COR-L47 (cell line): Measurements from ENCODE around the gene HPCAL1.
A peak's percentile ranks its signal among the peaks of the same experiment; 100 is the strongest.

Source experiments
- DNase-seq: peaks from one replicate; lab custom pipeline; 2025; lab: John Stamatoyannopoulos, UW

Gene HPCAL1

DNA sequence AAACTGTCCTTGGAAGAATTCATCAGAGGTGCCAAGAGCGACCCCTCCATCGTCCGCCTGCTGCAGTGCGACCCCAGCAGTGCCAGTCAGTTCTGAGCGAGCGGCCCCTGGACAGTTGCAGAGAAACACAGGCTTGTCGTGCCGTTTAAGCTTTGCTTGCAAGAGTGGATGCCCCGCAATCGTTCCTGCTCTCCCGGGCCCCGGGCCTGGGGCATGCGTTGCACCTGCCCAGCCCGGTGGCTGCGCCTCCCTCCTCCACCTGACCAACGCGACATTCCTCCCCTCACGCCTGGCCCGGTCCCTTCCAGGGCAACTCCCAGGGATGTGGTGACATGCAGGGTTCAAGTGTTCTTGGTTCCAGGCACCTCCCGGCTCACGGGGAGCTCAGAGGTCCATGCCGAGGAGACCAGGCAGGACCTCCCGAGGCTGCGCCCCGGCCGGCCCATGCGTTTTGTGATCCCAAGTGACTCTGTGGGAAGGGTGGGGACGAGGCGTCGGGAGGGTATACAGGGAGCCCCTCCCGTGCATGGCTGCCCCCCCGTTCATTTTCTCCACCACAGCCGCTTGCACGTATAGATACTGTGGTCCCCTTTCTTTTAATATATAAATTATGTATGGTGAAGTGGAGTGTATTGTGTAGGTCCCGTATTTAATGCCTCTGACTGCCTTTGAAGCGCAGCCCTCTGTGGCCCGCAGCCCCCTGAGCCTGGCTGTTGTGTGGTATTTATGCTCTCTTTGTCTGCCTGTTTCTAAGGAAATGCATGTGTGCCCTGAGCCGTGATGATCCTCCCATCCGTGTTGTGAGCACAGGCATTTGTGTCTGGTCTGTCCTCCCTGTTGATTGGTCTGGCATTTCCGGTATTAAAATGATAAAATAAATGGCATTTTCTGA lies 124.3 kb downstream of the HPCAL1 start:
- DNase-seq: no peak

GRCh38 chr2:10427618-10427949 lies 124.9 kb downstream of the HPCAL1 start:
- no peak for DNase-seq

GRCh38 chr2:10428355-10428754 lies 125.7 kb downstream of the HPCAL1 start:
- DNase-seq: no peak

DNA sequence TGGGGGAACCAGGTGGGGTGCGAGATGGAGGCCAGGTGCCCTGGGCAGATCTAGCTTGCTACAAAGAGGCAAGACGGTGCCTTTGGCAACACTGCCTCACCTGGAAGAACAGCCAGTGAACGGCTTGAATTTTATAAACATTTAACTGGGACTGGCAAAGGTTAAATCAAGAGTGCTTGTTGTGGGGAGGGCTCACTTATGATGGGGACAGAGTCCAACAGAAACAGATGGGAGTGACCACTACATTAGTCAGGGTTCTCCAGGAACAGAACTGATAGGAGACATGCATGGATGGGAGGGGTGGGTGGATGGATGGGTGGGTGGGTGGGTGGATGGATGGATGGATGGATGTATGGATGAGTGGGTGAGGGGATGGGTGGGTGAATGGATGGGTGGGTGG lies 126.2 kb downstream of the HPCAL1 start:
- DNase-seq: no peak

DNA sequence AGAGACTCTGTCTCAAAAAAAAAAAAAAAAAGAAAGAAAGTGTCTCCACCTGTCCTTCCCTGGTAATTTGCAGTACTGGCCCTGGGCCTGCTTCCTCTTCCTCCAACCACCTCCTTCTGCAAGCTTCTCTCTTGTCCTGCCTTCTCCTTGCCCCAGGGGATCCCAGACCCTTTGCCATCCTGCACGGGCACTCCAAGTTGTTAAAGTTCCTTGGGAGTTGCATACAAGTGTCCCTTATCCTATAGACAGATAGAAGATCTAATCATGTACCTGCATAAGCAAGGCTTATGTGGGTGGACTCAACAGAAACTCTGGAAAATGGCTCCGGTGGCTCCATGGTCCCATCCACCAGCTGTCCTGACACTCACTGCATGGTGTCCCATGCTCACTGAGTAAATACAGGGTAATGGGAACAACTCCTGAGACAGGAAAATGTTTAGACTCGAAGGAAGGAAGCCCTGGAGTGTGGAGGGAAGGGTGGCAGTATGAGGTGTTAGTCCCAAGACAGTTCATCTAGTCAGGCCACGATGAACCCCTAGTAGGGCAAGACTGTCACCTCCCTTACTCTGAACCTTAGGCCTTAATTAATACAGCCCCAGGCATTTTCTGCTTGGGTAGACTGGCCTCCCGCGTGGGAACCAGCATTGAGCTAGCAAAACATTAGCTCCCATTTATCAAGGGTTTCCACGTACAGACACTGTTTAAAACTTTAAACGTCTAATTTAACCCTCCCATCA lies 128.3 kb downstream of the HPCAL1 start:
- no peak for DNase-seq

DNA sequence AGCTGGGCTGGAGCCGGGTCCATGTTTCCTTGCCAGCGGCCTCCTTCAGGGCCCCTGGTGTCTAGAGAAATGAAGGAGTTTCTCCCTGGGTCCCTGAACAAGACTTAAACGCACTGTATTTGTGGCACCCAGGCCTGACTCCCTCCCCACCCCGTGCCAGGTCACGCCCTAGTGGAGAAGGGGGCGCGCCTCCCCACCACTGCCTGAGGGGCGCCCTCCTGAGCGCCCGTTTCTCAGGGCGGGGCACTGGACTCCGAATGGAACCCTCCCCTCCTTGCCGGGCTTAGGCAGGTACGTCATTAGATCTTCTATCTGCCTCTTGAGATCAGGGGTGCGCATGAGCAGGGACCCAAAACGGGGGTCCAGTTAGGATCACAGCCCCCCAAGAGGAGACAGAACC lies 129.1 kb downstream of the HPCAL1 start:
- no peak for DNase-seq

GRCh38 chr2:10432311-10433181 lies 129.8 kb downstream of the HPCAL1 start:
- no peak for DNase-seq

DNA sequence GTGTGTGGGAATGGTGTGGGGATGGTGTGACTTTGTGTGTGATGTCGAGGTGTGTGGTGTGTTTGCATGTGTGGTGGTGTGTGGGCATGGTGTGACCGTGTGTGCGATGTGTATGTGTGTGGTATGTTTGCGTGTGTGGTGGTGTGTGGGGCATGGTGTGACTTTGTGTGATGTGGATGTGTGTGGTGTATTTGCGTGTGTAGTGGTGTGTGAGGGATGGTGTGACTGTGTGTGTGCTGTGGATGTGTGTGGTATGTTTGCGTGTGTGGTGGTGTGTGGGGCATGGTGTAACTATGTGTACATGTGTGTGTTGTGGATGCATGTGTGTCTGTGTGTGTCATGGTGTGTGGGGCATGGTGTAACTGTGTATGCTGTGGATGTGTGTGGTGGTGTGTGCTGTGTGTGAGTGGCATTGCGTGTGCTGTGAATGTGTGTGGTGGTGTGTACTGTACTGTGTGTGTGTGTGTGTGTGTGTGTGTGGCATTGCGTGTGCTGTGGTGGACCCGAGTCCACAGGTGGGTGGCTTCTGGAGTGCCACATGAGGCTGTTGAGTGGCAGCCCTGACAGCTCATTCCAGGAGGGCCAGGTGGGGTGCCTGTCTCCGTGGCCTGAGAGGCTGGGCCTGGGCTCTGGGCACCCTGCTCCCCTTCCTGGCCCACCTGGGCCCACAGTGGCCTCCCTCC lies 130.7 kb downstream of the HPCAL1 start:
- DNase-seq: no peak

DNA sequence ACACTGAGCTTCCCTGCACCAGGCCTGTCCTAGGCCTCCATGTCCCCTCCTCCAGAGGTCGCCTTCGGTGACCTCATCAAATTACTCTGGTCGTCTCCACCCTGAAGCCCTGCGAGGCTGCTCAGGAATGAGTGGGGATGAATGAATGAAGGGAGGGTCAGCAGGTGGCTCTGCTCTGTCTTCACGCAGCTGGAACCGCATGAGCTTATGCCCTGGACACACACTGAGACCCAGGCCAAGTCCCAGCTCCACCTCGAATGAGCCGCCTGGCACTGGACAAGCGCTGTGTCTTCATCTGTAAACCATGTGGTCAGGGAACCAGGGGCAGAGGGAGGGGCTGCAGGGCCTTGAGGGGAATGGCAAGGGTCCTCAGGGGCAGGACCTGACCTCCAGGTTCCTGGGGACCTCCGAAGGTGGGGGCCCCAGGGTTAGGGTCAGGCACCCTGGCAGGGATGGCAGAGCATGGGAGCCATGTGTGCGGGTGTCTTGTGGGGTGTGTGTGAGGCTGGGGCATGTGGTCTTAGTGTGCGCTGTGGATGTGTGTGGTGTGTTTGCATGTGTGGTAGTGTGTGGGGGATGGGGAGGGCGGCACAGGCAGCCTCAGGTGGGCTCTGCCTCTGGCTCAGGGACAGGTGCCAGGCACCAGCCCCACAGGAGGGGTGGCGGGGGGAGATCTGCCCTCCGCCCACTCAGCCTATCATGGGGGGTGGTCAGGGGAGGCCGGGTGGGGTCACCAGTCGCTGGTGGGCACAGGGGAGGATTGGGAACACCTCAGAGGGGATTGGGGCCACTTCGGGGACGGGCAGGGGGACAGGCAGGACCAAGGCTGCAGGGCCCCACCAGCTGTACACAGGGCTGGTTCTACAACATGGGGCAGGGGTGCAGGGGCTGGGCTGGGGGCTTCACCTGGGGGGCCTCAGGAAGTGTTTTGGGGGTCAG lies 131.5 kb downstream of the HPCAL1 start:
- no peak for DNase-seq

- DNase-seq: peak; percentile 56
These were observed 132.4 kb downstream of the HPCAL1 start for GRCh38 chr2:10434886-10435819.

- DNase-seq: no peak
These were observed 133.1 kb downstream of the HPCAL1 start for GRCh38 chr2:10435820-10436204.

DNA sequence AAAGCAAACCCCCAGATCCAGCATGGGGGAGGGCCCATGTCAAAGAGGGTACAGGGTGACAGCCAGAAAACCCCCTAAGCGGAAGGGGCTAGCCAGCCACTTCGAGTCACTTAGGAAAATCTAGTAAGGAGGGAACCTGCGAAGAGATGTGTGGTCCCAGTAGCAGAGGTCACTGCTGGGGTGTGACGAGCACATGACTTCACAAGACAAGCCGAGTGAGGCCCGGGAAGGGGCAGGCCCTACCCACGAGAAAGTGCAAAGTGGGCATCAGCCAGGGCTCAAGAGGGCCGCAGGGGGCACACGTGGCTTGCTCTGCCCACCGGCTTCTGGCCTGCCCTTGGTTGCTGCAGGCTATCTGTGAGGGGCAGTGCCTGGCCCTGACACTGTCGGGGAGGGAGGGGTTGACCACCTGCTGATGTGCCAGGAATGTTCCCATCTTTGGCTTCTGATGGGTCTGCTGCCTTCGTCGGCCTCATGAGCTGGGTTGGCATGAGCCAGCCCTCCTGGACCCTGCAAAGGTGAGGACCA lies 133.9 kb downstream of the HPCAL1 start:
- no peak for DNase-seq

- DNase-seq: no peak
These were observed 135.1 kb downstream of the HPCAL1 start for GRCh38 chr2:10437806-10438205.

DNA sequence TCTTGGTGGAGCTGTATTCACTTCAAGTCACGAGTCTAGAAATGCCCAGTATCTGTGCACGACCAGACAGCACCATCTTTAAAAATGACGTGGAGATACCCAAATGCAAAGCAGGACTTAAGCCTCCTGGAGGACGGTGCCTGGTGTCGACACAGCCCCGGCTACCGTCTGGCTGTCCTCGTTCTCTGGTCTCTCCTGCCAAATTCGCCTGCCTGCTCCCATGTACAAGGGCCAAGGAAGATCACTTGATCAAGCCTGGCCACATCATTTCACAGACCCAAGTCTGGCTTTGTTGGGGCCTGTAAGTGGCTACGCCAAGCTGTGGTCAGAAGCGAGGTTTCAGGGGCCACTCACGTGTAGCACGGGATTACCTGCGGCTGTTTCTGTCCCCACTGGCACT lies 136.0 kb downstream of the HPCAL1 start:
- DNase-seq: no peak

DNA sequence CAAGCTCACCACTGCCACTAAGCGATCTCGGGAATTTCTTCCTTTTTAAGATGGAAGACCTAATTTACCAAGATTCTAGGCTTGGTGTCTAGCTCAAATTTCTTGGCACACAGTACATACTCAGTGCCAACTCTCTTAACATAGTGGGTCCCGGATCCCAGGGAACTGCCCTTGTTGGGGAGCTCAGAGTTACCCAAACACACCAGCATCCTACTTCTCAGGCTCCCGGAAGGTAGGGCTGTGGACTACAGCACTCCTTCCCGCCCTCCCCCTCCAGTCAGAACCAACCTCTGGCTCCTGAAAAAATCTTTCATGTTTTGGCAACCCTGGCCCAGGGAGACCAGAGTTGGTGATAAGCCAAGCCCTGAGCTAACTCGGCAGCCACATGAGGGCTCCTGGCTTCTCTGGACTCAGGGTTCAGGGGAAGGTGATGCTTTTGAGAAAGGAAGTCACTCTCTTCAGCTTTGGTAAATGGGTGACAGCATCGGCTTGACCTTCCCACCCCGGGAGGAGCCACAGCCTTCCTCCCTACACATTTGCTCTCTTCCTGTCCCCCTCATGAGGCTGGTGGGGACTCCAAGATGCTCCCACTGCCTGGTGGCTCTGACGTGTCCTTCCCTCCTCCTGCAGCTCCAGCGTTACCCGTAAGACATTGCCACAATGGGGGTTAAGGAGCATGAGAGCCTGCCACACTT lies 136.6 kb downstream of the HPCAL1 start:
- no peak for DNase-seq

GRCh38 chr2:10439971-10440370 lies 137.3 kb downstream of the HPCAL1 start:
- no peak for DNase-seq

DNA sequence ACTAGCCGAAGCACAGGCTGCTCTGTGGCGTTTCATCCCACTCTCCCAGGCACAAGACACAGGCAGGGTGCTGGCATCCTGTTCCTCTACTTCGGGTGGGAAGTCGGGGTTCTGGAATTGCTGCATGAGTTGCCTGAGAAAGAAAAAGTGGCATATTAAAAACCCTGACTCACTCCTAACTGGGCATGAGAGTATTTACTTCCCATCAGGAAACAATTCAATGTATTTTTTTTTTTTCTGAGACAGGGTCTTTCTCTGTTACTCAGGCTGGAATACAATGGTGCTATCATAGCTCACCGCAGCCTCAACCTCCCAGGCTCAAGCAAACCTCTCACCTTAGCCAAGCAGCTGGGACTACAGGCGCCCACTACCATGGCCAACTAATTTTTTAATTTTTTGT lies 138.0 kb downstream of the HPCAL1 start:
- no peak for DNase-seq

DNA sequence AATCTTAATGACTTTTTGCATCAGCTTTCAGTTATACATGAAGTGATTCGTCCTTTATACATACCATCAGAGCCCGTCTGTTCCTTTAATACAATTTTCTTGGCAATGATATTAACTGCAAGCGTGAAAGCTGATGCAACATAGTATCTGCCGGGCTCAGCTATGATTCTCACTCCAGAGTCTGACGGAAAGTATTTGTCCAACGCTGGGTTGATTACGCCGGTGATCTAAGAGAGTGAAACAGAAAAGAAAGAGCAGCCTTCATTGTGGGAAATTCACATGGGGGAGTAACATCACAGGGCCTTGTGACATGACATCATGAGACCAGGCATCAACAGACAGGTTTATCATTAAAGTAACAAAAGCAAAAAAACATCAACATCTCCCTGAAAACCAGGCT lies 139.2 kb downstream of the HPCAL1 start:
- DNase-seq: no peak
